Measurements from ENCODE around the gene KCNQ5. TPM values are rescaled to one million over a fixed set of nuclear protein-coding genes. Genes with fewer than 3 reads are reported as not detected.

Gene KCNQ5
- polyA plus RNA-seq, 3 donors, result not detected

DNA sequence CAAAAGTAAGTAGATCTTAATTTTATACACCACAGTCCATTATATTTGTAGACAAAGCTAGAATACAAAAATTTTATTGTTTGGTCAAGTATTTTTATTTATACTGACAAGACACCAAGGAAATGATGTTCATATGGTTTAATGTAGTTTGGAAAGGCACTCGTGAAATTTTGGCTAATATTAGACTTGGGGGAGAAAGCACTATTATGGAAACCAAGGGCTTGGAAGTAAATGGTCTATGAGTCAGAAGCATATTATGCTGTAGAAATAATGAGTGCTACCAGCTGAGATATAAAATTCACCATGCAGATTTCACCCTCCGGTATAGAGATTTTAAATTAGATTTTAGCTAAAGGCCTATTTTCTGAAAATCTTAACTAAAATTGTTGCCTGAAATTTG is 233.6 kb downstream of the KCNQ5 start:
- no peaks in the 10 kb centered on the region for H3K36me3 ChIP-seq (replicated peaks in 1 of 2; ENCODE audit: control insufficient read depth in 1 of 2, insufficient read depth in 2 of 2, low read length in 2 of 2)
- TF ChIP-seq, protein P1, sequence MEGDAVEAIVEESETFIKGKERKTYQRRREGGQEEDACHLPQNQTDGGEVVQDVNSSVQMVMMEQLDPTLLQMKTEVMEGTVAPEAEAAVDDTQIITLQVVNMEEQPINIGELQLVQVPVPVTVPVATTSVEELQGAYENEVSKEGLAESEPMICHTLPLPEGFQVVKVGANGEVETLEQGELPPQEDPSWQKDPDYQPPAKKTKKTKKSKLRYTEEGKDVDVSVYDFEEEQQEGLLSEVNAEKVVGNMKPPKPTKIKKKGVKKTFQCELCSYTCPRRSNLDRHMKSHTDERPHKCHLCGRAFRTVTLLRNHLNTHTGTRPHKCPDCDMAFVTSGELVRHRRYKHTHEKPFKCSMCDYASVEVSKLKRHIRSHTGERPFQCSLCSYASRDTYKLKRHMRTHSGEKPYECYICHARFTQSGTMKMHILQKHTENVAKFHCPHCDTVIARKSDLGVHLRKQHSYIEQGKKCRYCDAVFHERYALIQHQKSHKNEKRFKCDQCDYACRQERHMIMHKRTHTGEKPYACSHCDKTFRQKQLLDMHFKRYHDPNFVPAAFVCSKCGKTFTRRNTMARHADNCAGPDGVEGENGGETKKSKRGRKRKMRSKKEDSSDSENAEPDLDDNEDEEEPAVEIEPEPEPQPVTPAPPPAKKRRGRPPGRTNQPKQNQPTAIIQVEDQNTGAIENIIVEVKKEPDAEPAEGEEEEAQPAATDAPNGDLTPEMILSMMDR (IDR thresholded peaks at IDR 0.05), result no peak
- Mint-ChIP-seq H3K4me1 (no peaks in the 10 kb centered on the region), H3K4me3 (no peak overlapping the region), H3K36me3 (no peaks in the 10 kb centered on the region), H3K27ac (no peak overlapping the region), H3K27me3 (ENCODE audit: low read depth in 3 of 3) (no peaks in the 10 kb centered on the region), H3K9me3 (no peaks in the 10 kb centered on the region)
- DNase-seq, result no peak
- H3K9ac ChIP-seq (ENCODE audit: insufficient read depth, low read length, poor library complexity, severe bottlenecking), result no peak overlapping the region
- H3K4me1 ChIP-seq (ENCODE audit: control insufficient read depth in 1 of 2, insufficient read depth in 2 of 2, low read length in 2 of 2), result no peaks in the 10 kb centered on the region
- no peak overlapping the region for H2AFZ ChIP-seq (ENCODE audit: insufficient read depth, low read depth, low read length, poor library complexity, severe bottlenecking)
- no CpG with 5 or more reads among the region's 2 CpGs for WGBS (ENCODE audit: insufficient coverage)
- no peaks in the 10 kb centered on the region for H3K79me2 ChIP-seq (ENCODE audit: insufficient read depth, low read length)
- H3K27me3 ChIP-seq (ENCODE audit: control insufficient read depth in 2 of 2, insufficient read depth in 2 of 2, low read length in 2 of 2), result no peaks in the 10 kb centered on the region
- no peak overlapping the region for H3K27ac ChIP-seq (ENCODE audit: low read depth in 1 of 2, low read length in 2 of 2)
- no peaks in the 10 kb centered on the region for H3K9me3 ChIP-seq (replicated peaks in 1 of 2; ENCODE audit: control insufficient read depth in 1 of 2, insufficient read depth in 1 of 2, low read length in 2 of 2)
- no peak overlapping the region for H3K4me2 ChIP-seq (replicated peaks; ENCODE audit: extremely low read depth, low read length, poor library complexity, severe bottlenecking)
- no peak overlapping the region for H3K4me3 ChIP-seq (replicated peaks in 1 of 3; ENCODE audit: low read depth in 2 of 3, low read length in 3 of 3)
- intact Hi-C loops (cut with micrococcal nuclease), result no loop called here
- no peaks in the 10 kb centered on the region for H4K20me1 ChIP-seq (ENCODE audit: insufficient read depth, low read length)

DNA sequence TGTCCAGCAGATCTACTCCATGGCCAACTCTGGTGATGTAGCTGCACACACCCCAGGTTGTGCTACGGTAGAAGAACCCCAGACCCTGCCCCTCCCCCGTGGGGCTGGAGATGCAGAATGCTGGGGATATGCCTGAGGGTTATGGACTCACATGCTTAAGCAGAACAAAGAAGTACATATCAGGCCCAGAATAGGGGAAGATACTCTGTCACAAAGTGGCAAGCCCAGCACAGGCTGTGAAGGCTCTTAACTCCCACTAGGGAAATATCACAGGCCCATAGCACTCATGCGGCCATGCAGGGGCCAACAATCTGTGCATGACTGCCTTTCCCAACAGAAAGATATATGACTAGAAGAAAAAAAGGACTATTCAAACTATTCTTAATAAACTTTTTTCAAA is 234.9 kb downstream of the KCNQ5 start:
- no peaks in the 10 kb centered on the region for H3K79me2 ChIP-seq (ENCODE audit: insufficient read depth, low read length)
- H3K4me1 ChIP-seq (ENCODE audit: control insufficient read depth in 1 of 2, insufficient read depth in 2 of 2, low read length in 2 of 2), result peaks cover 1 to 4% of the 10 kb centered on the region in 2 donors
- H3K4me2 ChIP-seq (replicated peaks; ENCODE audit: extremely low read depth, low read length, poor library complexity, severe bottlenecking), result no peak overlapping the region
- H3K9ac ChIP-seq (ENCODE audit: insufficient read depth, low read length, poor library complexity, severe bottlenecking), result no peak overlapping the region
- H3K4me1 Mint-ChIP-seq, result peaks cover 9% of the 10 kb centered on the region
- H3K27ac Mint-ChIP-seq, result no peak overlapping the region
- 100% methylated on average over 2 of the region's 3 CpGs for WGBS (ENCODE audit: insufficient coverage)
- no peak overlapping the region for H2AFZ ChIP-seq (ENCODE audit: insufficient read depth, low read depth, low read length, poor library complexity, severe bottlenecking)
- no peak overlapping the region for H3K4me3 ChIP-seq (replicated peaks in 1 of 3; ENCODE audit: low read depth in 2 of 3, low read length in 3 of 3)
- intact Hi-C loops (cut with micrococcal nuclease), result no loop called here
- H3K27me3 ChIP-seq (ENCODE audit: control insufficient read depth in 2 of 2, insufficient read depth in 2 of 2, low read length in 2 of 2), result no peaks in the 10 kb centered on the region
- no peak overlapping the region for H3K4me3 Mint-ChIP-seq
- no peaks in the 10 kb centered on the region for H3K36me3 ChIP-seq (replicated peaks in 1 of 2; ENCODE audit: control insufficient read depth in 1 of 2, insufficient read depth in 2 of 2, low read length in 2 of 2)
- no peaks in the 10 kb centered on the region for H3K36me3 Mint-ChIP-seq
- H3K9me3 ChIP-seq (replicated peaks in 1 of 2; ENCODE audit: control insufficient read depth in 1 of 2, insufficient read depth in 1 of 2, low read length in 2 of 2), result no peaks in the 10 kb centered on the region
- TF ChIP-seq, protein P1 (IDR thresholded peaks at IDR 0.05), result no peak
- no peak overlapping the region for H3K27ac ChIP-seq (ENCODE audit: low read depth in 1 of 2, low read length in 2 of 2)
- no peak for DNase-seq
- H4K20me1 ChIP-seq (ENCODE audit: insufficient read depth, low read length), result no peaks in the 10 kb centered on the region
- H3K9me3 Mint-ChIP-seq, result no peaks in the 10 kb centered on the region
- no peaks in the 10 kb centered on the region for H3K27me3 Mint-ChIP-seq (ENCODE audit: low read depth in 3 of 3)

Measured in CD14-positive monocyte (primary cell).